Glutamatergic neuron (in vitro differentiated cells): ENCODE results near the gene PTPRN2. TPM values are rescaled to one million over a fixed set of nuclear protein-coding genes. Genes with fewer than 3 reads are reported as not detected.

Experiments
- DNase-seq: peaks from one replicate; pipeline ENCODE4 v3.0.0; 2022
- H3K27ac Mint-ChIP-seq: one replicate; pipeline ENCODE4 v1.8.0; 2020; ENCODE audit warnings: mild to moderate bottlenecking, mixed read lengths, inconsistent platforms; ENCODE audit not compliant: unreplicated experiment
- H3K27me3 Mint-ChIP-seq: one replicate; pipeline ENCODE4 v1.8.0; 2020; ENCODE audit warnings: mild to moderate bottlenecking, moderate library complexity, mixed read lengths, inconsistent platforms; ENCODE audit not compliant: unreplicated experiment
- H3K36me3 Mint-ChIP-seq: one replicate; pipeline ENCODE4 v1.8.0; 2020; ENCODE audit warnings: mild to moderate bottlenecking, mixed read lengths, inconsistent platforms; ENCODE audit not compliant: unreplicated experiment
- H3K4me1 Mint-ChIP-seq: one replicate; pipeline ENCODE4 v1.8.0; 2020; ENCODE audit warnings: mild to moderate bottlenecking, low read depth, mixed read lengths, inconsistent platforms; ENCODE audit not compliant: unreplicated experiment
- H3K4me3 Mint-ChIP-seq: one replicate; pipeline ENCODE4 v1.8.0; 2020; ENCODE audit warnings: mild to moderate bottlenecking, mixed read lengths, inconsistent platforms; ENCODE audit not compliant: unreplicated experiment
- H3K9me3 Mint-ChIP-seq: one replicate; pipeline ENCODE4 v1.8.0; 2020; ENCODE audit warnings: mild to moderate bottlenecking, moderate library complexity, mixed read lengths, inconsistent platforms; ENCODE audit not compliant: unreplicated experiment
- total RNA-seq: library from RNA; stranded (reverse); fragmentation: NEBNext Ultra II Directional; extraction: Animal tissue kit (Norgen Biotek cat#: 25700); gene quantifications from one replicate; pipeline ENCODE4 v1.2.1, GENCODE V29; 2021; ENCODE audit not compliant: unreplicated experiment
- TF ChIP-seq, protein P1 (sequence below): fragments of 200-600 bp; sonication (generic); IDR thresholded peaks from one replicate; pipeline ENCODE4 v1.5.0; 2021; ENCODE audit not compliant: partially characterized antibody, unreplicated experiment

The PTPRN2 gene
- total RNA-seq, 1 donor from 2014 or later = 49.0 TPM

- no peaks in the 10 kb centered on the region for H3K36me3 Mint-ChIP-seq
- H3K27ac Mint-ChIP-seq = no peak overlapping the region
- peaks cover 6% of the 10 kb centered on the region for H3K4me1 Mint-ChIP-seq
- TF ChIP-seq, protein P1, sequence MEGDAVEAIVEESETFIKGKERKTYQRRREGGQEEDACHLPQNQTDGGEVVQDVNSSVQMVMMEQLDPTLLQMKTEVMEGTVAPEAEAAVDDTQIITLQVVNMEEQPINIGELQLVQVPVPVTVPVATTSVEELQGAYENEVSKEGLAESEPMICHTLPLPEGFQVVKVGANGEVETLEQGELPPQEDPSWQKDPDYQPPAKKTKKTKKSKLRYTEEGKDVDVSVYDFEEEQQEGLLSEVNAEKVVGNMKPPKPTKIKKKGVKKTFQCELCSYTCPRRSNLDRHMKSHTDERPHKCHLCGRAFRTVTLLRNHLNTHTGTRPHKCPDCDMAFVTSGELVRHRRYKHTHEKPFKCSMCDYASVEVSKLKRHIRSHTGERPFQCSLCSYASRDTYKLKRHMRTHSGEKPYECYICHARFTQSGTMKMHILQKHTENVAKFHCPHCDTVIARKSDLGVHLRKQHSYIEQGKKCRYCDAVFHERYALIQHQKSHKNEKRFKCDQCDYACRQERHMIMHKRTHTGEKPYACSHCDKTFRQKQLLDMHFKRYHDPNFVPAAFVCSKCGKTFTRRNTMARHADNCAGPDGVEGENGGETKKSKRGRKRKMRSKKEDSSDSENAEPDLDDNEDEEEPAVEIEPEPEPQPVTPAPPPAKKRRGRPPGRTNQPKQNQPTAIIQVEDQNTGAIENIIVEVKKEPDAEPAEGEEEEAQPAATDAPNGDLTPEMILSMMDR = no peak
- H3K9me3 Mint-ChIP-seq = peaks cover 8% of the 10 kb centered on the region
- peaks cover 5% of the 10 kb centered on the region for H3K27me3 Mint-ChIP-seq
- DNase-seq = no peak
- H3K4me3 Mint-ChIP-seq = no peak overlapping the region
Observed at GRCh38 chr7:157670490-157671357, 916.9 kb downstream of the PTPRN2 start.

DNA sequence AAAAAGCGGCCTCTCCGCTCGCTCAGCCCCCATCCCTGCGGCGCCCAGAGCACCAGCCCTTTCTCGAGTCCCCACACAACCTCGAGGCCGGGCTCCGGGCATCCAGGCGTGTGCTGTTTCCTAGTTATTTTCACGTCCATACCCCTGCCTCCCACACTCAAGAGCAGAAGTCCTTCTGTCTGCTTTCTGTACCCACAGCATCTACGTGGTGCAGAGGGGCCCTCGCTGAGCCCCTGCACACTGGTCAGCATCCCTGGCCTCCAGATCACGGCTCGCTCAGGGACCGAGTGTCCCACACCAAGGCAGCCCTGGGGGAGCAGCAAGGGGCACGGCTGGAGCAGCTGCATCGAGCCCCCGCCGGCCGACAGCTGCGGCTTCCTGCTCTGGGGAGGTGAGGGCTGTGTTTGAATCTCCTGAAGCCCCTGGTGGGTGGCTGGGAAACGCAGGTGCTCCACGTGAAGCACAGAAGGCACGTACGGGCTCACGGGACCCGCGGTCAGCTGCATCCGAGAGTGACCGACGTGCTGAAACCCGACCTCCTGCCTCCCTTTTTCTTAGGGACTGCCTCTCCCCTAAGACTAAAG is 917.8 kb downstream of the PTPRN2 start:
- TF ChIP-seq, protein P1 = no peak
- H3K36me3 Mint-ChIP-seq = no peaks in the 10 kb centered on the region
- H3K27ac Mint-ChIP-seq = no peak overlapping the region
- no peak for DNase-seq
- H3K27me3 Mint-ChIP-seq = peaks cover 5% of the 10 kb centered on the region
- H3K4me3 Mint-ChIP-seq = no peak overlapping the region
- peaks cover 6% of the 10 kb centered on the region for H3K4me1 Mint-ChIP-seq
- H3K9me3 Mint-ChIP-seq = peaks cover 15% of the 10 kb centered on the region

DNA sequence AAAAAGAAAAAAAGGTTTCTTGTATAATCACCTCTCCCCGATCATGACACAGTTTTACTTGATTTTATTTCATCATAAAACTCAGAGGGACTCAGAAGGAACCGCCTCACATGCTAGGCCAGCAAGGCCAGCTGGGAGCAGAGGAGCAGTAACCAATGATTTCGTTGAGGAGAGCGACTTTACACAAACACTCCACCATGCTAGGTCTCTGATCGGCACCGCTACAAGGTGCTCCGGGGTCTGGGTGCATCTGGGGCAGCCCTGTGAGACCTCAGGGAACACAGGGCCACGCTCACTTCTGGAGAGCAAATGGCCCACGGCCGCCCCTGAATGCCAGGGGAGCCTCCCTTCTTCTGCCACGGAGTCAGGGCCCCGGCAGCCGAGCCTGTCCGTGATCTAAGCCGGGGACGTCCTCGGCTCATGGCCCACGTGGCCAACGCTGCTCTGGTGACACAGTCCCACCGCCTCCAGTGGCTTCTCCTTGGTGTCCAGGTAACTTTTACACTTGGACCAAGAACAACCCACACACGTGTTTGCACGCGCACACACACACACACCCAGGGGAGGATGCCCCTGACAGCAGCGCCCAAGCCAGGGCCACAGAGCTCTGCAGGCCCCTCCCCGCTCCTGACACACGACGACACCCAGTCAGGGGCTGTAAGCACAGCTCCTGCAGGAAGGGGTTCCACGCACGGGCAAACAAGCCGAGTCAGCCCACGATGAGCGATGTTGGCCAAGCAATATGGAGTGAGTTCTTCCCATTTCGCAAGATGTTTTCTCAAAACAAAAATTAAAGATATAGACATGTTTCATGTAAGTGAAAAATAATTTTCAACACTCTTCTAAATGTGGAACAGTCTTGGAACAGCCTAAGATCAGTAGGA is 918.5 kb downstream of the PTPRN2 start:
- H3K27me3 Mint-ChIP-seq = peaks cover 5% of the 10 kb centered on the region
- TF ChIP-seq, protein P1 = no peak
- H3K9me3 Mint-ChIP-seq = peaks cover 16% of the 10 kb centered on the region
- H3K4me3 Mint-ChIP-seq = no peak overlapping the region
- no peak for DNase-seq
- no peaks in the 10 kb centered on the region for H3K36me3 Mint-ChIP-seq
- no peak overlapping the region for H3K27ac Mint-ChIP-seq
- H3K4me1 Mint-ChIP-seq = peaks cover 6% of the 10 kb centered on the region

DNA sequence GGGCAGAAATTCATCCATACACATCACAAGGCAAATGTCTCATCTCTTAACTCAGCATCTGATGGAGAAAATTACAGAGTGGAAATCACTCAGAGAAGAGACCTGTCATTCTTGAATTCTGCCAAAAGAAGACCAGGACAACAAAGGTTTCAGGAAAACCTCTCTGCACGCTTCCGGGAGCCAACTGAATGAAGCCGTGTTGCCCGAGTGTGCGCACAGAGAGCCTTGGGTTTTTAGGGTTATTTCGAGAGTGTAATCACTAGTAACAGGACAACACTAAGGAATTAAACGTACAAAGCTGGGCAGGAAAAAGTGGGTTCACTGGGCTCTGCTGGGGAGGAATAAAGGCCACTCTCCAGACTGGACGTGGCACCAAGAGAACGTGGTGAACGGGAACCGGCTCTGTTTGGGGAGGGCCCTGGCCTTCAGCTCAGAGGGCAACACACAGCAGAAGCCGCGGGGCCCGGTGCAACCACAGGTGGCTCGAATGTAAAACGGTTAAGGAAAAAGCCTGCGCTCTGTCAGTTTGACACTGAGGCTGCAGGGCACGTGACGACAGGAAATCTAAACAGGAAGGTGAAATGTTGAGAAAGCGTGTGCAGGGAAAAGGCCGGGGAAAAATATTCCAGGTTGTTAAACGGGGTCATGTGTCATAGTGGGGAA is 919.3 kb downstream of the PTPRN2 start:
- no peaks in the 10 kb centered on the region for H3K36me3 Mint-ChIP-seq
- no peak for DNase-seq
- TF ChIP-seq, protein P1 = no peak
- peaks cover 6% of the 10 kb centered on the region for H3K4me1 Mint-ChIP-seq
- H3K27me3 Mint-ChIP-seq = peaks cover 5% of the 10 kb centered on the region
- H3K27ac Mint-ChIP-seq = no peak overlapping the region
- peaks cover 16% of the 10 kb centered on the region for H3K9me3 Mint-ChIP-seq
- no peak overlapping the region for H3K4me3 Mint-ChIP-seq
